ENCODE measurements around the gene LIPG. TPM values are rescaled to one million over a fixed set of nuclear protein-coding genes. Genes with fewer than 3 reads are reported as not detected.
A peak's percentile ranks its signal among the peaks of the same experiment; 100 is the strongest.

The LIPG gene
- polyA plus RNA-seq, 1 donor (not counting 4 experiments of a cell fraction or from before 2014, with no cell fraction given), result 241 TPM

DNA sequence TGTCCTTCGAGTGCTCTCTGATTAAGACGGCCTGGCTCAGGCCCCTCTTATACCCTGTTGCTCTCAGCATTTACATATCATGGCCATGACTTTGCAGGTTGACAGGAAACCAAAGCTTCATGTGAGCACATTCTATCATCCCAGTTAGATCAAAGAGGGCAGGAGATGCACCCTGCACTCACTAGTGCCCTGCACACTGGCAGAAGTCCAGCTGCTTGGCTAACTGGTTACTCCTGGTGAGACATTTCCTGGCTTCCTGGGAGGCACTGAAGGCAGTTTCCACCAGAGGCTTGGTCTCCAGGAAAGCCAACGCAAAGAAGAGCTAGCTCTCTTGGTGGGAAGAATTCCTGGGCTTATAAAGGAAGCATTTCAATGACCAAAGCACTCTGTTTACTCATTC is 66.3 kb downstream of the LIPG start:
- Histone ChIP-seq H3K4me3 (ENCODE audit: control insufficient read depth in 2 of 3, extremely low read depth in 1 of 3, insufficient read depth in 2 of 3, low read depth in 1 of 3, low read length in 3 of 3) (no peak overlapping the region), H3K79me2 (ENCODE audit: control insufficient read depth, insufficient read depth, low read length) (no peaks in the 10 kb centered on the region), H3K9me3 (ENCODE audit: control insufficient read depth, low read depth, low read length) (no peaks in the 10 kb centered on the region), H3K27me3 (ENCODE audit: control insufficient read depth, extremely low read depth, insufficient read depth, low read length) (no peaks in the 10 kb centered on the region), H3K4me2 (ENCODE audit: control insufficient read depth, extremely low read depth, insufficient read depth, low read depth, low read length) (no peak overlapping the region), H3K27ac (ENCODE audit: control insufficient read depth, insufficient read depth, low read length) (no peak overlapping the region), H4K20me1 (ENCODE audit: control insufficient read depth, extremely low read depth, insufficient read depth, low read length) (no peaks in the 10 kb centered on the region), H3K9me1 (ENCODE audit: control insufficient read depth, extremely low read depth, insufficient read depth, low read length) (no peaks in the 10 kb centered on the region), H3K36me3 (ENCODE audit: control insufficient read depth in 2 of 2, extremely low read depth in 1 of 2, insufficient read depth in 2 of 2, low read length in 2 of 2) (no peaks in the 10 kb centered on the region), H3K9ac (ENCODE audit: control insufficient read depth, extremely low read depth, insufficient read depth, low read length) (no peak overlapping the region), H2AFZ (ENCODE audit: control insufficient read depth, low read length) (no peak overlapping the region), H3K4me1 (ENCODE audit: control insufficient read depth, extremely low read depth, insufficient read depth, low read length) (peaks cover 4% of the 10 kb centered on the region)
- no peak for TF ChIP-seq EZH2 (IDR thresholded peaks at IDR 0.05; ENCODE audit: low read length)
- TF ChIP-seq, protein P1, sequence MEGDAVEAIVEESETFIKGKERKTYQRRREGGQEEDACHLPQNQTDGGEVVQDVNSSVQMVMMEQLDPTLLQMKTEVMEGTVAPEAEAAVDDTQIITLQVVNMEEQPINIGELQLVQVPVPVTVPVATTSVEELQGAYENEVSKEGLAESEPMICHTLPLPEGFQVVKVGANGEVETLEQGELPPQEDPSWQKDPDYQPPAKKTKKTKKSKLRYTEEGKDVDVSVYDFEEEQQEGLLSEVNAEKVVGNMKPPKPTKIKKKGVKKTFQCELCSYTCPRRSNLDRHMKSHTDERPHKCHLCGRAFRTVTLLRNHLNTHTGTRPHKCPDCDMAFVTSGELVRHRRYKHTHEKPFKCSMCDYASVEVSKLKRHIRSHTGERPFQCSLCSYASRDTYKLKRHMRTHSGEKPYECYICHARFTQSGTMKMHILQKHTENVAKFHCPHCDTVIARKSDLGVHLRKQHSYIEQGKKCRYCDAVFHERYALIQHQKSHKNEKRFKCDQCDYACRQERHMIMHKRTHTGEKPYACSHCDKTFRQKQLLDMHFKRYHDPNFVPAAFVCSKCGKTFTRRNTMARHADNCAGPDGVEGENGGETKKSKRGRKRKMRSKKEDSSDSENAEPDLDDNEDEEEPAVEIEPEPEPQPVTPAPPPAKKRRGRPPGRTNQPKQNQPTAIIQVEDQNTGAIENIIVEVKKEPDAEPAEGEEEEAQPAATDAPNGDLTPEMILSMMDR (optimal IDR thresholded peaks at IDR 0.05 in 1 of 3, IDR thresholded peaks at IDR 0.05 in 1 of 3, conservative IDR thresholded peaks at IDR 0.05 in 1 of 3; ENCODE audit: extremely low read depth in 1 of 3, insufficient read depth in 2 of 3, low read length in 3 of 3), result no peak
- DNase-seq (ENCODE audit: low read depth, low spot score), result no peak
- FAIRE-seq, result peak; percentile 44
- dilution Hi-C loops (cut with MboI; ENCODE audit: extremely low pct_ligation_motif_present, low sequenced_read_pairs), result no loop called here

- dilution Hi-C loops (cut with MboI; ENCODE audit: extremely low pct_ligation_motif_present, low sequenced_read_pairs), result no loop called here
- no peak overlapping the region for H2AFZ ChIP-seq (ENCODE audit: control insufficient read depth, low read length)
- no peak overlapping the region for H3K4me3 ChIP-seq (ENCODE audit: control insufficient read depth in 2 of 3, extremely low read depth in 1 of 3, insufficient read depth in 2 of 3, low read depth in 1 of 3, low read length in 3 of 3)
- H3K9me3 ChIP-seq (ENCODE audit: control insufficient read depth, low read depth, low read length), result no peaks in the 10 kb centered on the region
- DNase-seq (ENCODE audit: low read depth, low spot score), result no peak
- H3K79me2 ChIP-seq (ENCODE audit: control insufficient read depth, insufficient read depth, low read length), result no peaks in the 10 kb centered on the region
- no peaks in the 10 kb centered on the region for H3K27me3 ChIP-seq (ENCODE audit: control insufficient read depth, extremely low read depth, insufficient read depth, low read length)
- H3K9me1 ChIP-seq (ENCODE audit: control insufficient read depth, extremely low read depth, insufficient read depth, low read length), result no peaks in the 10 kb centered on the region
- H3K36me3 ChIP-seq (ENCODE audit: control insufficient read depth in 2 of 2, extremely low read depth in 1 of 2, insufficient read depth in 2 of 2, low read length in 2 of 2), result no peaks in the 10 kb centered on the region
- no peak for TF ChIP-seq EZH2 (IDR thresholded peaks at IDR 0.05; ENCODE audit: low read length)
- TF ChIP-seq, protein P1 (optimal IDR thresholded peaks at IDR 0.05 in 1 of 3, IDR thresholded peaks at IDR 0.05 in 1 of 3, conservative IDR thresholded peaks at IDR 0.05 in 1 of 3; ENCODE audit: extremely low read depth in 1 of 3, insufficient read depth in 2 of 3, low read length in 3 of 3), result peak; percentile 24 to 45 (median 35)
- H4K20me1 ChIP-seq (ENCODE audit: control insufficient read depth, extremely low read depth, insufficient read depth, low read length), result no peaks in the 10 kb centered on the region
- no peak overlapping the region for H3K27ac ChIP-seq (ENCODE audit: control insufficient read depth, insufficient read depth, low read length)
- no peak overlapping the region for H3K9ac ChIP-seq (ENCODE audit: control insufficient read depth, extremely low read depth, insufficient read depth, low read length)
- no peak for FAIRE-seq
- H3K4me2 ChIP-seq (ENCODE audit: control insufficient read depth, extremely low read depth, insufficient read depth, low read depth, low read length), result no peak overlapping the region
- H3K4me1 ChIP-seq (ENCODE audit: control insufficient read depth, extremely low read depth, insufficient read depth, low read length), result peaks cover 4% of the 10 kb centered on the region
These were observed 67.3 kb downstream of the LIPG start for GRCh38 chr18:49628881-49629795.

Data from keratinocyte (primary cell).